ENCODE data around the gene PRDM16.
A peak's percentile ranks its signal among the peaks of the same experiment; 100 is the strongest.

PRDM16 gene

DNA sequence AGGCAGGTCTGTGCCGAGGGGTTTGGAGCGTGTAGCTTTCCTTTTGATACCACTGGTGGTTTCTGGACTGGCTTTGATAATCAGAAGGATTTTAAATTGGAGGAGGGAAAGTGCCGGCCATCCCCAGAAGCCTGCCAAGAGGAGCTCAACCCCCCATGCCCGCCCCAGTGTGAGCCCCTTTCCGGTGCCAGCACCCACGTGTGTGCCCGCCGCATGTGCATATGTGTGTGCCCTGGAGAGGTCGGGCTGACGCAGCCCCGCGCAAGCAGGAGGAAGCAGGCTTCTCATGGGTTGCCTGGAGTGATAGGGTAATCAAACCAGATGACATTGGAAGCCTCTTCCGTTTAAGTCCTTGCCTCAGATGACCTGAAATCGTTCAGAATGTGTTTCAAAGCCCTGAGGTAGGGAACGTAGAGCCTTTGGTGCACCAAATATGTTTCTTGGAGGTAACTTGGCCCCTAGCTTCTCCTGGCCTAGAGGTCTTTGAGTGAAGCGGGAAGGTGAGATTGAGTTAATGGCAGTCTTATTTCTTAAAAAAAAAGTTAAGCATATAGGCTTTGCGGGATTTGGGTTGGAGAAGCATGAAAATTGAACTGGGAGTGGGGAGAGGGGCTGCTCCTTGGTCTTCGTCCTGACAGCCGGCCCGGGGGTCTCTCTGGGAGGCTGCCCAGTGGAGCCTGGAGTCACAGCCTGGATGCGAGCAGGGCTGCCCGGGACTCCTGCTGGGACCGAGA is 351.4 kb downstream of the PRDM16 start:
- no peaks in the 10 kb centered on the region for H3K27me3 ChIP-seq (ENCODE audit: insufficient read depth, low read depth, severe bottlenecking)
- H3K9me3 ChIP-seq (ENCODE audit: severe bottlenecking), result peaks cover 14% of the 10 kb centered on the region
- H3K36me3 ChIP-seq, result no peaks in the 10 kb centered on the region
- H3K4me3 ChIP-seq (ENCODE audit: low read depth, low read length), result no peak overlapping the region
- H3K27ac ChIP-seq, result no peak overlapping the region
- TF ChIP-seq, protein P1, sequence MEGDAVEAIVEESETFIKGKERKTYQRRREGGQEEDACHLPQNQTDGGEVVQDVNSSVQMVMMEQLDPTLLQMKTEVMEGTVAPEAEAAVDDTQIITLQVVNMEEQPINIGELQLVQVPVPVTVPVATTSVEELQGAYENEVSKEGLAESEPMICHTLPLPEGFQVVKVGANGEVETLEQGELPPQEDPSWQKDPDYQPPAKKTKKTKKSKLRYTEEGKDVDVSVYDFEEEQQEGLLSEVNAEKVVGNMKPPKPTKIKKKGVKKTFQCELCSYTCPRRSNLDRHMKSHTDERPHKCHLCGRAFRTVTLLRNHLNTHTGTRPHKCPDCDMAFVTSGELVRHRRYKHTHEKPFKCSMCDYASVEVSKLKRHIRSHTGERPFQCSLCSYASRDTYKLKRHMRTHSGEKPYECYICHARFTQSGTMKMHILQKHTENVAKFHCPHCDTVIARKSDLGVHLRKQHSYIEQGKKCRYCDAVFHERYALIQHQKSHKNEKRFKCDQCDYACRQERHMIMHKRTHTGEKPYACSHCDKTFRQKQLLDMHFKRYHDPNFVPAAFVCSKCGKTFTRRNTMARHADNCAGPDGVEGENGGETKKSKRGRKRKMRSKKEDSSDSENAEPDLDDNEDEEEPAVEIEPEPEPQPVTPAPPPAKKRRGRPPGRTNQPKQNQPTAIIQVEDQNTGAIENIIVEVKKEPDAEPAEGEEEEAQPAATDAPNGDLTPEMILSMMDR (IDR thresholded peaks at IDR 0.05; ENCODE audit: low read depth, low read length), result no peak
- no peak for DNase-seq

DNA sequence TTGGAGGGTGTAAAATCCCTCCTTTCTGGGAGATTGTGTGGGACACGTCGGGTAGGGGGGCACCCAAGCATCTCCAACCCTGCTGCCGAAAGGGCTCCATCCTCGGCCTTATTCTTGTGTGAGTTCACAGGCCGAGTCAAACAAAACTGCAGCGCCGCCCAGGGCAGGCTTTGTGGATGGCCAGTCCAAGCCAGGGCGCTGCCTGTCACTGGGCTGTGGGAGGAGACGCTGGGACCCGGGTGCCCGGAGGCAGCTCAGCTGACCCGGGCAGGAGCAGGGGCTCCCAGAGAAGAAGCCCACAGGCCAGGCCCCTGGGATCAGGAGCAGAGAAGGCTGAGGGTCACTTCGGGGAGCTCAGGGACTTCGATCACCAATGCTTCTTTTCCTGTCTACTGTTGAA is 353.6 kb downstream of the PRDM16 start:
- TF ChIP-seq, protein P1 (IDR thresholded peaks at IDR 0.05; ENCODE audit: low read depth, low read length), result no peak
- H3K4me3 ChIP-seq (ENCODE audit: low read depth, low read length), result no peak overlapping the region
- no peaks in the 10 kb centered on the region for H3K27me3 ChIP-seq (ENCODE audit: insufficient read depth, low read depth, severe bottlenecking)
- H3K9me3 ChIP-seq (ENCODE audit: severe bottlenecking), result peaks cover 3% of the 10 kb centered on the region
- no peaks in the 10 kb centered on the region for H3K36me3 ChIP-seq
- DNase-seq, result no peak
- H3K27ac ChIP-seq, result no peak overlapping the region

DNA sequence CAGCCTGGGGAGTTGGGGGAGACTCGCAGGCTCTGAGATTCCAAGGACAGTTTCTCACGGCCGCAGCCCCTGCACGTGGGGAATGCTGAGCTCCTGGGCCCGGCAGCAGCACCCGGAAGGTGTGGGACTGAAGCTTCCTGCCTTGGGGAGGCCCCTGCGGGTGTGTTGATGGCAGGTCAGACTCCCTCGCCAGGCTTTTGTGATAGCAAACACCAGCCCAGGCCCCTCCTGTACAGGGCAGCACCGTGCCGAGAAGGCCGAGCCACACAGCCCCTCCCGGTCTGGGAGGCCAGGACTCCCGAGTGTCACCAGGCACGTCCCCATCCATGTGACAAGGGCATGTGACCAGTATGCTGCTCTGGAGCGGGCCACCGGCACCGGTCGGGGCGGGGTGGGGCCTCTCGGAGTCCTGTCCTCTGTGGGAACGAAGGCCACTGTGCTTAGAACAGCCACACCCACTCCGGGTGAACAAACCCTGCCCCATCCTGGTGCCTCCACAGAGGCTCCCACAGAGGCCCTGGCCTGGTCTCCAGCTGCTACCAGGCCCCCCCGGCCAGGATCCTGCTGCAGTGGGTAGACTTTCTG is 354.3 kb downstream of the PRDM16 start:
- Histone ChIP-seq H3K27me3 (ENCODE audit: insufficient read depth, low read depth, severe bottlenecking) (no peaks in the 10 kb centered on the region), H3K9me3 (ENCODE audit: severe bottlenecking) (peaks cover 3% of the 10 kb centered on the region), H3K27ac (no peak overlapping the region), H3K4me3 (ENCODE audit: low read depth, low read length) (no peak overlapping the region), H3K36me3 (no peaks in the 10 kb centered on the region)
- TF ChIP-seq, protein P1 (IDR thresholded peaks at IDR 0.05; ENCODE audit: low read depth, low read length), result no peak
- DNase-seq, result no peak

DNA sequence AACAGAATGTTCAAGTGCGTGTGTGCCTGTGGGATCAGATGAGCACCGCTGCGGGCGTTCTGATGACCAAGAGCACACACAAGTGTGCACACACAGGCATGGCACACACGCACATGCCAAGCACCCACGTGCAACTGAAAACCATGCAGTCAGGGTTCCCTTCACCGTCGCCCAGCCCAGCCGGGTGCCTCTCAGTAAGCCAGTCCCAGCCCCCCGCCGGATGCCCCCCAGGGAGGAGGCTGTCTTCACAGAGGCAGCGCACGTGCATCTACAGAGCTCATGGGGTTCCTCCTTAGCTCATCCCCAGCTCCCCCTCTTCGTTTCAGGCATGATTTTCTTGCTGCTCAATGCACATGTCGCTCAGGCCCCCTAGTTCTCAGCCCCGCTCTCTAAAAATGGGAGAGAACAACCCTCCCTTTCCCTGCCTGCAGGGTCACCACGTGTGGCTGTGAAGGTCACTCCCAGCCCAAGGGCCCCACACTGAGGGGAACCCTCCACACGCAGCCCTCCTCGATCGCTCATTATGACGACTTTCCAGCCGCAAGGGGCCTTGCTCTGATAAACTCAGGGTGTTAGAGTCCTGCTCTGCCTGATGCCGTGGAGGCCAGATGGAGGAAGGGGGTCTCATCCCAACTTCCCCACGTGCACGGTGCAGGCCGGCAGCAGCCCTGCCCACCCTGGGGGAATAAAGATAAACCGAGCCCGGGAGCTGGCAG is 355.1 kb downstream of the PRDM16 start:
- H3K27ac ChIP-seq, result peak overlapping the region; percentile 12; the same call in 1 of the 2 replicates
- no peak for DNase-seq
- TF ChIP-seq, protein P1 (IDR thresholded peaks at IDR 0.05; ENCODE audit: low read depth, low read length), result no peak
- H3K36me3 ChIP-seq, result no peaks in the 10 kb centered on the region
- no peak overlapping the region for H3K4me3 ChIP-seq (ENCODE audit: low read depth, low read length)
- H3K9me3 ChIP-seq (ENCODE audit: severe bottlenecking), result peaks cover 3% of the 10 kb centered on the region
- no peaks in the 10 kb centered on the region for H3K27me3 ChIP-seq (ENCODE audit: insufficient read depth, low read depth, severe bottlenecking)

DNA sequence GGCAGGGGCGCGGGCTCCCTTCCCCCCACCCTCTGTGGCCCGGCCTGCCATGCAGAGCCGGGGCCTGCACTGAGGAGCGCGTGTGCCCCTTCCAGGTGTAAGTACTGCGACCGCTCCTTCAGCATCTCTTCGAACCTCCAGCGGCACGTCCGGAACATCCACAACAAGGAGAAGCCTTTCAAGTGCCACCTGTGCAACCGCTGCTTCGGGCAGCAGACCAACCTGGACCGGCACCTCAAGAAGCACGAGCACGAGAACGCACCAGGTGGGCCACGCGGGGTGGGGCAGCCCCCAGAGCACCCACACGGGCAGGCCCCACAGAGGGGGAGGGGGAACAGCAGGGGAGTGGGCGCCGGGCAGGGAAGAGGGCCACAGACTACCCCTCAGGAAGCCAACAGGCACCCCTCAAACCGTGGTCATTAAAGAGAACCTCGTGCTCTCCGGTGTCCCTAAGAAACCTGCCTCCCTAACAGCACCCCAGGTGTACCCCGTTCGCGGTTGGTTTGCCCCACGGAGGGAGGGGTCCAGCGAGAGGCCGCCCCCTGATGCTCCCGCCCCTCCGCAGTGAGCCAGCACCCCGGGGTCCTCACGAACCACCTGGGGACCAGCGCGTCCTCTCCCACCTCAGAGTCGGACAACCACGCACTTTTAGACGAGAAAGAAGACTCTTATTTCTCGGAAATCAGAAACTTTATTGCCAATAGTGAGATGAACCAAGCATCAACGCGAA is 356.6 kb downstream of the PRDM16 start:
- TF ChIP-seq, protein P1 (IDR thresholded peaks at IDR 0.05; ENCODE audit: low read depth, low read length), result no peak

More for the DNA sequence above, 356.6 kb downstream of the PRDM16 start:
- Histone ChIP-seq H3K36me3 (no peaks in the 10 kb centered on the region), H3K9me3 (ENCODE audit: severe bottlenecking) (peaks cover 1% of the 10 kb centered on the region), H3K27me3 (ENCODE audit: insufficient read depth, low read depth, severe bottlenecking) (no peaks in the 10 kb centered on the region), H3K27ac (no peak overlapping the region), H3K4me3 (ENCODE audit: low read depth, low read length) (no peak overlapping the region)
- DNase-seq, result no peak

All from WERI-Rb-1 (cell line).